CD4-positive, alpha-beta T cell (primary cell): Measurements from ENCODE around the gene DLG5. TPM values are rescaled to one million over a fixed set of nuclear protein-coding genes. Genes with fewer than 3 reads are reported as not detected.

Source experiments
- ATAC-seq: fragments of 200-7000 bp; cut with Tn5 transposase; one replicate; pipeline ENCODE4 v1.10.0; 2022; ENCODE audit warnings: mild to moderate bottlenecking; ENCODE audit not compliant: poor library complexity
- CTCF ChIA-PET: fragments of 350-600 bp; sonication (Branson Sonifier 250); formaldehyde crosslinking; loops from one replicate; lab custom pipeline; 2021; ENCODE audit warnings: antibody characterized with exemption, inconsistent platforms; lab: Charles Lee
- POLR2A ChIA-PET: fragments of 350-600 bp; sonication (Branson Sonifier 250); formaldehyde crosslinking; loops from one replicate; lab custom pipeline; 2021; ENCODE audit warnings: antibody characterized with exemption, inconsistent platforms; lab: Charles Lee
- DNase-seq, 14 experiments: peaks; one replicate each; pipeline ENCODE4 v3.0.0-alpha.2; 2013 to 2020; ENCODE audit warnings: mixed read lengths in 2 of 14
- H3K27ac ChIP-seq, 2 donors: one replicate each; pipeline versions ENCODE4 v1.5.1 to v1.7.0; 2013; ENCODE audit warnings: low read length in 2 of 2, low read depth in 1 of 2, mild to moderate bottlenecking in 1 of 2
- H3K27me3 ChIP-seq, 2 experiments: 1 replicate in 1 of 2; 2 replicates in 1 of 2; pipeline versions ENCODE4 v1.6.1 to v1.7.0; 2013; ENCODE audit warnings: low read length in 2 of 2, control low read depth in 1 of 2, mild to moderate bottlenecking in 1 of 2, moderate library complexity in 1 of 2; ENCODE audit not compliant: insufficient read depth in 2 of 2, control insufficient read depth in 1 of 2
- H3K36me3 ChIP-seq: one replicate; pipeline ENCODE4 v1.6.1; 2013; ENCODE audit warnings: low read length, control low read depth; ENCODE audit not compliant: insufficient read depth
- H3K4me1 ChIP-seq: one replicate; pipeline ENCODE4 v1.6.1; 2013; ENCODE audit warnings: low read length, control low read depth; ENCODE audit not compliant: insufficient read depth
- H3K4me3 ChIP-seq: one replicate; pipeline ENCODE4 v1.5.1; 2013; ENCODE audit warnings: mild to moderate bottlenecking, low read length, moderate library complexity
- H3K9me3 ChIP-seq, 2 experiments: 1 replicate in 1 of 2; 2 replicates in 1 of 2; pipeline versions ENCODE4 v1.6.1 to v1.7.0; 2013; ENCODE audit warnings: low read length in 2 of 2, mild to moderate bottlenecking in 2 of 2, control low read depth in 1 of 2, moderate library complexity in 1 of 2; ENCODE audit not compliant: control insufficient read depth in 1 of 2, insufficient read depth in 1 of 2
- H3K27ac Mint-ChIP-seq: one replicate; pipeline ENCODE4 v1.8.0; 2020; ENCODE audit warnings: mixed read lengths
- H3K27me3 Mint-ChIP-seq: one replicate; pipeline ENCODE4 v1.8.0; 2021; ENCODE audit warnings: mixed read lengths
- H3K36me3 Mint-ChIP-seq: one replicate; pipeline ENCODE4 v1.8.0; 2021; ENCODE audit warnings: low read depth, mixed read lengths
- H3K4me1 Mint-ChIP-seq: one replicate; pipeline ENCODE4 v1.8.0; 2021; ENCODE audit warnings: low read depth, mixed read lengths
- H3K4me3 Mint-ChIP-seq: one replicate; pipeline ENCODE4 v1.8.0; 2020; ENCODE audit warnings: mild to moderate bottlenecking, mixed read lengths
- H3K9me3 Mint-ChIP-seq: one replicate; pipeline ENCODE4 v1.8.0; 2020; ENCODE audit warnings: mixed read lengths
- CTCF ChIP-seq: fragments of 200-600 bp; IDR thresholded peaks from one replicate; pipeline ENCODE4 v1.8.0; 2022; ENCODE audit warnings: antibody characterized with exemption, mild to moderate bottlenecking
- intact Hi-C, 2 experiments: fragments of 100-400 bp; cut with DNase I in 1 of 2; cut with micrococcal nuclease in 1 of 2; formaldehyde crosslinking; loops; one replicate each; pipeline versions ENCODE4 v1.15.1 to v1.9.0; 2023 to 2025; cut with DNase I, micrococcal nuclease
- total RNA-seq, 174 experiments: library from RNA in 2 of 174; stranded (reverse) in 2 of 174; gene quantifications; one replicate each; pipeline ENCODE4 v1.2.3 and lab custom pipeline; 2021 to 2026

The DLG5 gene
- total RNA-seq, 2 experiments from 2014 or later: 7.1 to 7.4 TPM

DNA sequence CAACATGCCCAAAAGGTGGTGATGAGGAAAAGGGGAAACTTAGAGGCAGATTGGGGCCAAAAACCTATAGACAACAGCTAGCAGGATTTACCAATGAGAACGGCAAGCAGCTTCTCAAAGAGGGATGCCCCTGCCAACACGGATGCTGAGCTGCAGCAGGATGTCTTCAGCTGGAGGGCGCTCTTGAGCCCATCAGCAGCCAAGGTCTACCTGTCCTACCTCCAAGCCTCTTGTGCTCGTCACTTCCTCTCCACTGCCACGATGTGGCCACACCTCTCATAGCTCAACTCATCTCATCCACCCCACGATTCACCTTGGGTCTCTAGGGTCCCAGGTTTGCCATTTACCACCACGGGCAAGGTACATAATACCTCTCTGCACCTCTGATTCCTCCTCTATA is 36.5 kb downstream of the DLG5 start:
- no peaks in the 10 kb centered on the region for H3K9me3 Mint-ChIP-seq
- ChIA-PET CTCF (no interaction called here), POLR2A (no interaction called here)
- H3K4me3 Mint-ChIP-seq: no peak overlapping the region
- Histone ChIP-seq H3K27me3 (no peaks in the 10 kb centered on the region), H3K36me3 (no peaks in the 10 kb centered on the region), H3K4me1 (no peaks in the 10 kb centered on the region), H3K27ac (no peak overlapping the region), H3K9me3 (no peaks in the 10 kb centered on the region), H3K4me3 (no peak overlapping the region)
- intact Hi-C loops: no loop called here
- peaks cover 3% of the 10 kb centered on the region for H3K27me3 Mint-ChIP-seq
- no peak overlapping the region for H3K27ac Mint-ChIP-seq
- ATAC-seq (no peak), DNase-seq (no peak)
- H3K4me1 Mint-ChIP-seq: no peaks in the 10 kb centered on the region
- H3K36me3 Mint-ChIP-seq: no peaks in the 10 kb centered on the region
- TF ChIP-seq CTCF: no peak

DNA sequence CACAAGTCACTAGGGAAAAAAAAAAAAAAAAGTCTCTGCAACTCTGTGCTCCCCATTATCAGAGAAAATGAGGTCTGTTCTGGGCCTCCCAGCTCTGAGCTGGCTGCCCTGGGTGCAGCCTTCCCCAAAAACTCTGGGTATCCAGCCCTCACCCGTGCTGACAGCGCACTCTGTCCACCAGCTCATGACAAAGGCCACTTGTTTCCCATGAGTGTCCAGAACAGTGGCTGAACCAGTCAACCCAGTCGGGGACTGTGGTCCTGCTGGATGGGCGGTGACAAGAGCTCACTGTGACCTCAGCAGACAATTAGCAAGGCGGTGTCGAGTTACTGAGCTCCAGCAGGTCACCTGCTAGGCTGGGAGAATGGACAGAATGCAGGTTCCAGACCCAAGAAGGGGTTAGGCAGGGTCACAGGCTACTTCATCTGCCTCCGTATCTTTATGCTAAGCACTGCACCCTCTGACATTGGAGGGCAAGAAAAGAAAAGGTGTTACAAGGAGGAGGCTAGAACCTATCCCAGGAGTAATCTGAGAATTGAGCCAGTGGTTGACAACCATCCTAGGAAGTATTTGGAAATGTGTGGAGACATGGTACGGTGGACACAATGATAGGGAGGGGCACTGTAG is 37.2 kb downstream of the DLG5 start:
- Histone ChIP-seq H3K27me3 (no peaks in the 10 kb centered on the region), H3K9me3 (no peaks in the 10 kb centered on the region), H3K36me3 (no peaks in the 10 kb centered on the region), H3K4me1 (no peaks in the 10 kb centered on the region), H3K27ac (no peak overlapping the region), H3K4me3 (no peak overlapping the region)
- CTCF ChIA-PET: no interaction called here
- DNase-seq (no peak), ATAC-seq (no peak)
- intact Hi-C loops: no loop called here
- H3K36me3 Mint-ChIP-seq: no peaks in the 10 kb centered on the region
- no peak for TF ChIP-seq CTCF
- no peaks in the 10 kb centered on the region for H3K4me1 Mint-ChIP-seq
- POLR2A ChIA-PET: no interaction called here
- H3K4me3 Mint-ChIP-seq: no peak overlapping the region
- H3K9me3 Mint-ChIP-seq: no peaks in the 10 kb centered on the region
- no peaks in the 10 kb centered on the region for H3K27me3 Mint-ChIP-seq
- no peak overlapping the region for H3K27ac Mint-ChIP-seq

- H3K4me1 Mint-ChIP-seq: no peaks in the 10 kb centered on the region
- DNase-seq (no peak), ATAC-seq (no peak)
- no peaks in the 10 kb centered on the region for H3K36me3 Mint-ChIP-seq
- Histone ChIP-seq H3K4me1 (no peaks in the 10 kb centered on the region), H3K27ac (no peak overlapping the region), H3K4me3 (no peak overlapping the region), H3K27me3 (no peaks in the 10 kb centered on the region), H3K36me3 (no peaks in the 10 kb centered on the region), H3K9me3 (no peaks in the 10 kb centered on the region)
- intact Hi-C loops: no loop called here
- CTCF ChIA-PET: no interaction called here
- no peak overlapping the region for H3K27ac Mint-ChIP-seq
- no peaks in the 10 kb centered on the region for H3K27me3 Mint-ChIP-seq
- POLR2A ChIA-PET: no interaction called here
- no peak overlapping the region for H3K4me3 Mint-ChIP-seq
- H3K9me3 Mint-ChIP-seq: no peaks in the 10 kb centered on the region
- TF ChIP-seq CTCF: no peak
Measured at GRCh38 chr10:77888356-77888703, 38.2 kb downstream of the DLG5 start.
